Fibroblast of skin of abdomen (primary cell): Measurements from ENCODE around the gene NR2F1.

ENCODE experiments used
- DNase-seq: peaks from one replicate; pipeline ENCODE4 v3.0.0-alpha.2; 2013

The NR2F1 gene

DNA sequence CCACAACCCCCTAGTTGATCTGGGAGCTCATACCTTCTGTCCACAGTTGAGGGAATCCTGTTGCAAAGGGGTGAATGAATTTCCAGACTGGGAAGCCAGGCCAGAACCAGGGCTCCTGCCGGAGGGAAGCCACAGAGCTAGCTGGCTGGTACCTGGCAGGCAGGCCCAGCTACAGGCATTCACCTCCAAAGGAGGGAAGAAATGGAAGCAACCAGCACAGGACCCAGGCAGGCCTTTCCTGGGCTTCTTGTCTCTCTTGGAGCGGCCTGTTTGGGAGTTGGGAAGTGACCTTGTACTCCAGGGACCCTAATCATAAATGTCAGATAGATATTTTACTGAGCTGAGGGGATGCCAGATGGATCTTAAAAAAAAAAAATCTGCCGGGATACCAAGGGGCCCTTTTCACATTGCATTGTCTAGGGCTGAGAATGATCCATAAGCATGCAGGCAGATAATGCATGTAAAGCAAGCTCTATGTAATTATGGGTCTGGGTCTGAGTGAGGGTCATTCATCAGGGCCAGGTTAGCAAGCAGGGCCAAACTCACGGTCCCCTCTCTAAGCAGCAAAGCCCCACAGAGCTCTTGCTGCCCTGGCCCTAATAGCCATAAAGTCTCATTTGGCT is 8.4 kb downstream of the NR2F1 start:
- DNase-seq: no peak

DNA sequence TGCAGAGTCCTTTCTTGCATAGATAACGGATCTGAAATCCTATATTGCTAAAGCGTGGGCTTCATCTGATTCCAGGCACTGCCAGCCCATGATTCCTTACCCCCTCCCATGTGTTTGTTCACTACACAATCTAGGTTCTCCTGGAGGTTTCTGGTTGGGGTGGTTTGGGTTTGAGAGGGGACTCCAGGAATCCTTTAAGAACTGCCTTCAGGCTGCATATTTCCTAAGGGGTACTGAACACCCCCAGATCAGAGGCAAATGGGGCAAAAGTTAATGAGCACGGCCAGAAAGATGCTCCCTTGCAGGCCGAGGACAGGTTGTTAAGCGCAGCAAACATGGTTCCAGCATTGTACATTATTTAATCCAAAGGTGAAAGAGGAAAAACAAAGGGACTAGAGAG is 9.9 kb downstream of the NR2F1 start:
- no peak for DNase-seq

DNA sequence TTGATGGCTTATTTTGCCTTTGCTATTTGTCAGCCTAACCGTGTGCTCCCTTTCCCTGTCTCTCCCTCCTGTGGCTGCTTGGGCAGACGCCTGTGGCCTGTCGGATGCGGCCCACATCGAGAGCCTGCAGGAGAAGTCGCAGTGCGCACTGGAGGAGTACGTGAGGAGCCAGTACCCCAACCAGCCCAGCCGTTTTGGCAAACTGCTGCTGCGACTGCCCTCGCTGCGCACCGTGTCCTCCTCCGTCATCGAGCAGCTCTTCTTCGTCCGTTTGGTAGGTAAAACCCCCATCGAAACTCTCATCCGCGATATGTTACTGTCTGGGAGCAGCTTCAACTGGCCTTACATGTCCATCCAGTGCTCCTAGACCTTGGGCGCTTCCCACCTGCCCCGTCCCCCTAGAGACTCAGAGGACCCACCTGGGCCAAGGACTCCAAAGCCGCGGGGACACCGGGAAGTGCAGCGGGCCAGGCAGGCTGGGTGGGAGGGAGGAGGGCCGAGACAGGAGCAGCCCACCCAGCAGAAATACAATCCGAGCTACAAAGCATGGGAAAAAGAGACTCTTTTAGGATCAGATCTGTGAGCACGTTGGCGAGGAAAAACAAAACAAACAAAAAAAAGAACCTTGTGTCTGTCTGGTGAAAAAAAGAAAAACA is 10.6 kb downstream of the NR2F1 start:
- DNase-seq: no peak

DNA sequence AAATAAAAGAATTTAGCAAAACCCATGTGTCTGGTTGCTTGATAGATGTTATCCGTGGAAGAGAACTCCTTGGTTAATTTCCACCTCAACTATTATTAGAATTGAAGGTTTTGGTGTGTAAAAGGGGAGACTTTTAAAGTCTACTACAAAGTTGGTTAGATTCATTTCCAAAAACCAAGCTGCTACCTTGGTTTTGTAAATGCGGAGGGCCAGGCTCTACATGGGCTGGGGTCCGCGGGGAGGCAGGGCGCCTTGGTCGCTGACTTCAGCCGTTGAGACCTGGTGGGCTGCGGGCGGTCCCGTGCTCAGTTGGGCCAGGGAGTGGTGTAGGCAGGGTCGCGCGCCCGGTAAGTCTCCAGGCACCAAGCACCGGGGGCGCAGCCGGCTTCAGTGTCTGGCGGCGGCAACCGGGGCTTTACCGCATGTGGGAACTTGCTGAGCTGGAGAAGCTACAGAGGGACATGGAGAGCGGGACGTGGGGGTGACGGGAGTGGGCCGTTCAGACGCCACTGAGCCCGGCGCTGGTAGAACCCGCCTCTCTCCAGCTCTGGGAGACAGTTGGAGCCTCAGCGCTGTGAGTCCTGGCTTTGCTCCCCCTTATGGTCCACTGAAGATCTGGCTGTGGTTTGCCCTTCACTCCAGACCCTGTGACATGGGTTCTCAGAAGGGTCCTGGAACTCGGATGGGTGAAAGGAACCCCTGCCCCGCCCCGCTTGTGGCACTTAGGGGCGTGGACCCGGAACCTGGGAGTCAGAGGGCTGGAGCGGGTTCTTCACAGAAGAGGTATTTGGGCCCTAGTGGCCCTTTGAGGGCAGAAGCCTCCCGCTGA is 11.8 kb downstream of the NR2F1 start:
- no peak for DNase-seq

DNA sequence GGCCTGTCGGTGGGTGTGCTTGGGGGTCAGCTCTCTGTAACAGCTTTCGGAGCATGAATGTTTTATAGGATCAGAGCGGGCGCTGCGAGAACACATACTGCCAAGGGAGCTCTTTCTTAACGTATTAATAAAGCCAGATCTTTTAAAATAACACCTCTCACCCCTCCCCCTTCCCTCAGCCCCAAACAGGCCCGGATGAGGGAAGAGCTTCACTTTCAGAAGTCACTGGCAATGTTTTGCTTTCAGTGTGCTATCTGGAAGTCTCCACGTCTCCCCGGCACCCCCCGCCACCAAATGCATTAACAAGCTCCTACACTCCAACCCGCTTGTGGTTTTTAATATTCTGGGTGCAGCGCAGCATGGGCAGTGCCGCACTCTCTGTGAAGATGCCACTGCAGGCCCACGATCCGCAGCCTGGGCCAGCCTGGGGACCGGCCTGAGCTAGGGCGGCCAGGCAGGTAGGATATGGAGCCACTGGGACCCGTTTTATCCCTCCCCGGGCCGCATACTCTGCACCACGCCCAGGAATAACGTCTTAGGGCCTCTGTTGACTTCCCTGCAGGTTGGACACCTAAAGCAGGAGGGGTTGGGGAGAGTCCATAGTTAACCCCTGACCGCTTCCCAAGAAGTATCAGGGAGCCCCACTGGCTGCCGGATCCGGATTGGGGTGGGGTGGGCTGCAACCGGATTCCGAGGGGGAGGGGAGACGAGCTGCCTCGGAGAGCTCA is 12.6 kb downstream of the NR2F1 start:
- DNase-seq: no peak

DNA sequence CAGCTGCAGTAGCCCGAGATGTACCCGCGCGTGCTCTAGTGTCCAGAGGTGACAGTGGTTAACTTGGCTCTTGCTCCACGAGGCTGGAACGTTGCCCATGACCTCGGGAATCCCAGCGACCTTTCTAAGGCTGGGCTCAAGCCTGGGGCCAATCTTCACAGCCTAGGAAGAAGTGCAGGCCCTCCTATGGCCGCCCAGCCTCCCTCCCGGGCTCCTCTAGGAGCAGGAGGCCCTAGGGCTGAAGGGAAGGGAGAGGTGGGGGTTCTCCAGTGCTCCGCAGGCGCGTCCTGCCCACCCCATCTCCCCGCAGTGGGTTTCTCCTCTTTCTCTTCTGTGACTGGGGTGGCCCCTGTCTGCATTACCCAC is 13.3 kb downstream of the NR2F1 start:
- DNase-seq: no peak

DNA sequence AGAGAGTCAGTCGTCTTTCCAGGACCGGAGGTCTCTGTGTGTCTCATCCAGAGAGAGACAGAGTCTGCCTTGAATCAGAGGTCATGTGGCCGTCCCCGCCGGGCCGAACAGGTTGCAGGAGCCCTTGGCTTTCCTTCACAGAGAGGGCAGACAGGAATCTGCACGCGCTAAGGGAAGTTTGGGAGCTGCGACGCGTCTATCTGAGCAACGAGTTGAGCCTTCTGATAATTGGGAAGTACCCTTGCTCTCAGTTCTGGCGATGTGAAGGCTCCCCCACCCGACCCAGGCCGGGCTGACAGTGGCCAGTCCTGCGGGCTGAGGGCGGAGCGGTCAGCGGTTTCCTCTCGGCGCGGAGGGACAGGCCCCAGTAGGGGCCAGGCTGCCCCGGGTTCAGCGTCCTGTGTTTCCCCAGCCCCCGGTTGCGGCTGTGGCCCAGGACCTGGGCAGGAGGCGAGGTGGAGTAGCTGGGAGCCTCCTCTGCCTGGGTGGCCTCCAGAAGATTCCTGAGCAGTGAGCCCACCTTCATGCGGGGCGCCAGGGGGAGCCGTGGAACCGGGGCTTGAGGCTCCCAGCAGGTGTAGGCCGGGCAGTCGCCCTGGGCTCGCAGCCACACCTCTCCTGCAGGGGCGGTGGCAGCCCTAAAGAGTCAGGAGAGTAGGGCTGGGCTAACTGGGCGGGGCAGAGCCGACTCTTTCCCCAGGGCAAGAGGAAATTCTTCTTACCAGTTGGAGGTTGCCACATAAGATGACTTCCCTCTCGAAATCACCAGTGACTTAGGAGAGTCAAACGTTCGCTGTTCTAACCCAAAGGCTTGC is 13.9 kb downstream of the NR2F1 start:
- DNase-seq: no peak

DNA sequence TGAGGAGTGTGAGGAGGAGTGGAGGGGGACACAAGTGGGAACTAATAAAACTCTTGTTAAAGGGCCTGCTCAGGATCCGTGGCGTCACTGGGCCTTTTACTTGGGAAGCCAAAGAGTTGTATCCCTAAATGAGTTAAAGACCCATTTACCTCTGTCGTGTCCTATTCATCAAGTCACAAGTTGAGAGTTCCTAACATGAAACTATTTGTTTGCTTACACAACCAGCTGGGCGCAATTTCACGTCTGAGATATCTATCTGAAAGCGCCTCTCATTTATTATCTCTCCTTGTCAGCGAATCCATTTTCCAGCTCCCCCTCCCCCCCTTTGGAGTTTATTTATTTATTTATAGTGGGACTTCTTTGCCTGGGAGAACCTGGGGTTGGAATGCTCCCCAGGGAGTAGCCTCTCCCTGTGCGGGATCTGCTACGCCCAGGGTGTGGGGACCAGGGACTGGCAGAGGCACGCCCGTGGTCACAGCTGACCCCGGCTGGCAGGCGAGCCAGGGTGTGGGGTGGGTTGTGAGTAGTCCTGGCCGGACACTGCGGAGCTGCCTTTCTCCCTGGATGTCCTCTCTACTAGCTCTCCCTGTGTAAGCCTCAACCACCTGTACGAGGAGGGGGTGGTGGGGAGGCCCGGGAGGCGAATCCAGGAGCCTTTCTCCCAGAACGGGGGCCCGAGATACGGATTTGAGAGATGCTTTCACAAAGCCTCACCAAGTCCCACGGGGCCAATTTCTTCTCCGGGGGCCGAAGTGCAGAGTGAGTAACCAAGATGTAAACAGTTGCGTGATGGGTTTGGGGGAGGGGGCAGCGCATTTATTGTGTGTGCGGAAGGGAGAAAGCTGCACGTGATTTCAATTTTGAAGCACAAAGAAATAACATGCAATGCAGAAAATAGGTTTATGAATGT is 15.3 kb downstream of the NR2F1 start:
- DNase-seq: no peak

DNA sequence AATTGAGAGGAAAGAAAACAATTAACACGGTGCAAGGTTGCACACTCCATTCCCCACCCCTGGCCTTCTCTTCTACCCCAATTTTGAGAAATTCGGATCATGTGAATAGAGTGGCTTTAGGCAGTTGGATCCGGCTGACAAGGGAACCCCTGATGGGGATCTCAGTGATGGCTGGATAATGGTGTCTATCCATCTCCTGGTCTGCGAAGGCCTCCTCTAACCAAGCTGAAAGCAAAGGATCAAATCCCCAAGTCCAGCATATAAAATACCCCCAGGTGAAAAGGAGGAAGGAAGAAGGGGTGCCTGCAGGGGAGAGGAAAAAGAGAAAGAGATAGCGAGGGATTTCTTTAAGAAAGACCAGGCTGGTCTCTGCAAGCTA is 16.0 kb downstream of the NR2F1 start:
- DNase-seq: no peak

DNA sequence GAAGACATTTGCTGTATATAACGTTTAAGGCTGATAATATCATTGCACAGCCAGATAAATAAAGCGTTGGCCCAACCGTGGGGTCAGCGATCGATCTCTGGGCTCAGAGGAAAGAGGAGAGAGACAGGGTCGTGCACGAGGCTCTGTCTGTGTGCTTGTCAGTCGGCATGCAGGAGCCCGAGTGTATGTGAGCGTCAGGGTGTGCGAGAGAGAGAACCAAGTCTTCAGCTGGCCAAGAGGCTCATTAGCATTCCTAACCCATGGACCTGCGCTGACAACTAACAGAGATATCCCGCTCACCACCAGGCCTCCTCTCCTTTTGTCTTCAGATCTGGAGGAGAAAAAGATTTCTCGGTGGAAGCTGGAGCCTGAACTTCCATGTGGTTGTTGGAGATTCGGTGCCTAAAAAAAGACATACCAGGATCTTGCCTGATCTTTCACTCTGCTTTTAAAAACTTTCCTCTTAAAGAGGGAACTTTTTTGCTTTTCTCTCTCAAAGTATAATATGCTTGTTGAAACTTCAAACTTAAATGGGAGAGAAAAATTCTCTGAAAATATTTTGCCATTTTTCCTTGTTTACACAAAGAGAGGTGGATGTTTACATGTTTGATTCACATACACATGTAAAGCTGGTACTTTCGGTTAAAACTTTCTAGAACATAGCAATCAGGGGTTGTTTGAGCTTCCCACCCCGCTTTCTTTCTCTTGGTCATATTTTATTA is 16.5 kb downstream of the NR2F1 start:
- no peak for DNase-seq

DNA sequence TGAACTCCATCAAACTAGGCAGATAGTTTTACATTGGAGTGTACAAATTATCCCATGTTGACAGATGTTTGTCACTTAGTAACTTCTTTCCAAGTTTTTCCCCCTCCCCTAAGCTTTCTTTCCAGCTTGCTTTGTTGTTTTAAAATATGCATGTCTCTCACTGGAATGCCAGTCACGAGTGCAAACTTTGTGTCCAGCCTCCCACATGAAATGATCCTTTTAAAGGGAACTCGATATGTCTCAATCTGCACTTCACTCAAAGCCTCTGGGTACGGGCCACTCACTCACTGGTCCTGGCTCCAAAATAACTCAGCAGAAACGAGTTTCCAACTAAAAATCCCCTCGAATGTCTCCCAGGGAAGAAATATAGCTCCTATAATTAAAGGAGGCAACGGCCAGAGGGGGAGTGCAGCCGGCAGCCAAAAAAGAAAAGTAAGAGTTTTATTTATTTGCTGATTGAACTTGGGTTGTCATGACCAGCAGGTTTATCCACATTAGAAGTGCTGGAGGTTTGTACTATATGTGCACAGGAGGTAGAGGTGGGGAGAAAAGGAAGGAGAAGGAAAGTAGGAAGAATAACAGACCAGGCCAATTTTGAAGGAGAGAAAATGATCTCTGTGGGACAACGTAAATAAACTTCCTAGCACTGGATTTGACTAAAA is 17.5 kb downstream of the NR2F1 start:
- no peak for DNase-seq

DNA sequence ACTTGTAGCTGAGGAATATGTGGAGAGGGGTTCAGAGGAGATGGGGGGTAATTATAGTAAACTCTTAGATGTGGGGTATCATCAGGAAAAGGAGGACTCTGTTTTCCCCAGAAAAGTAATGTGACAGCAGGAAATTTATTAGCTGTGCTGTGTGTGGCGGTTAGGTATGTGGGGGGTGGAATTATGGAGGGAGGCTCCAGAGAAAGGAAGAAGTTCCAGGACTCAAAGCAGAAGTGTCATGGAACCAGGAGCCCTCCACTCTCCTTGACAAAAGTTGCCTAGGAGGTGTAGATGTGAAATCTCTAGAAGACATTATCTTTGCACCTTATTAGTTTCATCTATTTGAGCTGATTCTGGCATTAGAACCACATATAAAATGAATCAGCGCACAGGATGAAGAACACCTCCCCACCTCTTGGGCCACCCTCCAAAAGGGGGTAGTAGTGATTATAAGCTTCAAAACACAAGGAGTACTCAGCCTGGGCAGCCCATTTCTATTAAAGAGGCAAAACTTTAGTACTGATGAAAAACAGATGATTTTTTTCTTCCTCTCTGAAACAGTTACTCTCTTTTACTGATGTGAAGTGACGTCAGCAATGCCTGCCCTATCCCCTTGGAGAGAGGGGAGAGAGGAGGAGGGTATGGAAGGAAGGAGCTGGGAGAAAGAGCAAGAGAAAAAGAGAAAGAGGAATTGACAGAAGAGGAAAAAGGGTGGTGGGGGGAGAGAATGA is 18.2 kb downstream of the NR2F1 start:
- peak; percentile 67 for DNase-seq

DNA sequence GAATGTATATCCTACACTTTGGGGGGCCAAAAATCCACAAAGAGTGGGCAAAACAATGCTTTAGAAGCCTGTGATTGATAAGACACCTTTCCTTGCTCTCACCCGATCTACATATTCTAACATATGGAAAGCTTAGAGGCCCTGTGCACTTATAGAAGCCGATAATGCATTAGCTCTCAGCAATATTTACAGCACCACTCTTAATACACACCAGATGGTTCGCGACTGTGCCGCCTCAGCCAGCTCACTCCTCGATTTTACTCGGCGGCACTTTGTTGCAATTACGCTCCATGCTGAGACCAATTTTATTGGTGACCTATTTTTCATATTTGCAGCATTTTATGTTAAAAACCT is 18.8 kb downstream of the NR2F1 start:
- DNase-seq: no peak

DNA sequence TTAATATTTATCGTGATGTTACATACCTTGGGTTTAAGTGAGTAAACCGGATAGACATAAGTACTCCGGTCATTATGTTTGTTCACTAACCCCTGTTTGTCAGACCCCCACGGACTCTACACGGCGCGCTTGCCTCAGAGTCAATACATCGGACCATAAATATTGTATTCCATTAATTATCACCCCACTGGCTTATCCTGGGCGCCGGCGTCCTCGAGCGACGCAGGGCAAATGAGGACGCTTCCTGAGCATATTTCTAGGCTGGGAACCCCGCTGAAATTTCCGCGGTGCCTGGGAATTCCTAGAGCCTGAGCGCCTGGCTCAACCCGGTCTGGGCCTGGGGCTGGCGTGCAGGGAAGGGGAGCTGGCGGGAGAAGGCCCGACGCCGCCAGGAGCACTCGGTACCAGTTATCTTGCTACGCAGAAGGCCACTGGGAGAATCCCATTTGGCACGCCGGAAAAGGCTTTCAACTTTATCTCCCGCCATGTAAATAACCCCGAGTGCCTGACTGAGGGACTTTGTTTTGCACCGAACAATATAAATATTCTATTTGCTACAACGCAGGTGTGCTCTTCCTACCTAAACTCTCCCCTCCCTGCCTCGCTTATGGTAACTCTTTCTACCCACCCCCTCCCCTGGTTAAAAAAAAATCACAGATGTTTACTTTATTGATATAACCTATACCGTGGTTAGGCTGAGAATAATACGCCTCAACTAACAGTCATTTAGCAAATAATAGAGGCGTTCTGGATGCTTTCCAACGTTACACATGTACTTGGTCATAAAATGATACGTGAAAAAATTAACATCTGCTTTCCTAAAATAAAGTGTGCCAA is 19.4 kb downstream of the NR2F1 start:
- no peak for DNase-seq

DNA sequence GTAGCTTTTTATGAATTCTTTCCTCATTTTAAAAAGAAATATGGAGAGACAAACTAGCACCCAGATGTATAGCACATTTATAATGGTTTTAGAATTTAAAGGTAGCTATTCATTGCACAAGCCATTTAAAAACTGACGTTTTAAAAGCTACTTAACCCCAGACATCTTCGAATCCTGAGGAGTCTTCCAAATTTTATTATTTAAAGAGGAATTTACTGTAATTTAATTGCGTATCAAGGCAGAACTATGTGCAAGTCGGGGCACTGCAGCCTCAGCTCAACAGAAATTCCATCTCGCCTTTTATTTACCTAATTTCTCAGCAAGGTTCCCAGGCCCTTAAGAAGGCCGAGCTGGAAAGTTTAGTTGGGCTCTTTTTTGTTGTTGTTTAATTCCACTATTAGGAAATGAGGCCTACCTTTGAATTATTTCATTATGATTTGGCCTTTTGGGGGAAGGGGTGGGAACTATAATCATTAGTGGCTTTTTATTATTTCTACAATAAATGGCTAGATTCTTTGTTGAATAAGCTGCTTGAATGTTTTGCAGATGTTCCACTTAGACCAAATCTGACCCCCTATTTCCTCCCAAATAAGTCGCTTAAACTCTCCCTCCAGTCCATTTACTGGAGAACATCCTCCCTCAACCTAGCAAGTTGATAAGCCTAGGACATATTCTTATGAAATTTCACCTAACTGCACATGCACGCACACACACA is 20.2 kb downstream of the NR2F1 start:
- no peak for DNase-seq

DNA sequence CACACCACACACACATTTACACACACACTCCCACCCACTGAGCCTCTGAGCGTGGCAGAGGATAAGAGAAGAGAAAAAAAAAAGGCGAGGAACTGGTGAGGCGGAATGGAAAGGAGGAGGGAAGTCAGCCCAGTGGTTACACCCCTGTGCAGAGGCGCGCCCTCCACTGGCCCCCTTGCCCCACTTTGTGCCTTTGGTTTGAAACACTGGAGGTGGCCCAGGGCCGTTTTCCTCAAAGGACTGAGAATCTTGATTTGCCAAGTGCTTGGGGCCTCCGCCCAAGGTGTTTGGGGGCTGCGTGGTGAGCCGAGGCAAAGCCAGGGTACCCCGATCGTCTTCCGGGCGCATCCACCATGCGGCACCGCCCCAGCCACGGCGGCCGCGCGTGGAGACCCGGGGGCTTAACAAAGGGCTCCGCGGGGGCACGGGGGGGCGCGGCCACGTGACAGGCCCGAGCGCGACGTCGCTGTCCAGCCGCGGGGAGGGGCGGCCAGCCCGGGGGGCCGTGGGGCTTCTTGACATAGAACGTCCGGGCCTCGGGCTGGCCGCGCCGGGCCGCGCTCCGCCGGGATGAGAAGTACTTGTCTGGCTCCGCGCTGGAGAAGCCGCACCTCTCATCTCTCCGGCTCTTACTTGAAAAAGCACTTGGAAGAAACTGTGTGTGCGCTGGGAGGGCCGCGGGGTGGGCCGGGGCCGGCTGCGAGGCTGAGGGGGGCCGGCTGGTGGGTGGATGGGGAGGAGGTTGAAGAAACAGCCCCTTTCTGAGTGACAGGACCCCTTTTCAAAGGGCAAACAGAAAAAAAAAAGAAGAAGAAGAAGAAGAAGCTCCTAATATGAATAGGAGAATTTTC is 21.0 kb downstream of the NR2F1 start:
- no peak for DNase-seq
